IPS-18c (cell line): Measurements from ENCODE around the gene EVI5.
"Not testable (repeated sequence)": the region's sequence is repeated elsewhere in the genome, so short reads cannot be mapped to it uniquely, and the experiment has no call there.

Source experiments
- H3K4me3 ChIP-seq: 2 replicates; pipeline ENCODE4 v1.7.0; 2013; ENCODE audit warnings: low read depth, mild to moderate bottlenecking, low read length, moderate library complexity; ENCODE audit not compliant: insufficient read depth
- H3K9me3 ChIP-seq: one replicate; pipeline ENCODE4 v1.6.1; 2013; ENCODE audit warnings: mild to moderate bottlenecking, low read length, moderate library complexity; ENCODE audit not compliant: control insufficient read depth, insufficient read depth

Gene EVI5

GRCh38 chr1:92762355-92762754 lies 22.6 kb downstream of the EVI5 start:
- no peaks in the 10 kb centered on the region for H3K9me3 ChIP-seq
- no peak overlapping the region for H3K4me3 ChIP-seq

GRCh38 chr1:92759361-92759760 lies 25.5 kb downstream of the EVI5 start:
- H3K9me3 ChIP-seq: no peaks in the 10 kb centered on the region
- no peak overlapping the region for H3K4me3 ChIP-seq

- no peaks in the 10 kb centered on the region for H3K9me3 ChIP-seq
- no peak overlapping the region for H3K4me3 ChIP-seq
Measured at GRCh38 chr1:92756537-92756936, 28.4 kb downstream of the EVI5 start.

GRCh38 chr1:92755541-92756461 lies 29.1 kb downstream of the EVI5 start:
- H3K9me3 ChIP-seq: no peaks in the 10 kb centered on the region
- H3K4me3 ChIP-seq: no peak overlapping the region

- Histone ChIP-seq H3K9me3 (no peaks in the 10 kb centered on the region), H3K4me3 (no peak overlapping the region)
Measured at GRCh38 chr1:92754719-92755050, 30.2 kb downstream of the EVI5 start.

GRCh38 chr1:92754000-92754718 lies 30.7 kb downstream of the EVI5 start:
- no peak overlapping the region; the same call in 1 of the 2 replicates for H3K4me3 ChIP-seq
- H3K9me3 ChIP-seq: no peaks in the 10 kb centered on the region

DNA sequence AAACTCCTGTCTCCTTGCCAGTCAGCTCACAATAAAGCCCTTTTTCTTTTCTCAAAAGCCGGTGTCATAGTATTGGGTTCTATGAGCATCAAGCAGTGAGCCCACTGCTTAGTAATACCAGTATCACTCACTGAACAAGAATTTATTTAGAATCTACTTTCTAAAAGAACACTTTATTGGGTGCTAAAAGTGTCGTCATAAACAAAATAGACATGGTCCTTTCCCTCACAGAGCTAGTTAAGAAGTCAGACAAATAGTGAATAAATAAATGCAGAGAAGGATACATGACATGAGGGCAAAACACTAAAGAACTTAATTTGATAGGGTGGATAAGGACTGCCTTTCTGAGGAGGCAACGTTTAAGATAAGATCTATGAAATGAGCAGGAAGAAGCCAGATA lies 32.2 kb downstream of the EVI5 start:
- H3K9me3 ChIP-seq: no peaks in the 10 kb centered on the region
- H3K4me3 ChIP-seq: no peak overlapping the region

GRCh38 chr1:92749024-92749634 lies 35.8 kb downstream of the EVI5 start:
- no peaks in the 10 kb centered on the region for H3K9me3 ChIP-seq
- H3K4me3 ChIP-seq: no peak overlapping the region

DNA sequence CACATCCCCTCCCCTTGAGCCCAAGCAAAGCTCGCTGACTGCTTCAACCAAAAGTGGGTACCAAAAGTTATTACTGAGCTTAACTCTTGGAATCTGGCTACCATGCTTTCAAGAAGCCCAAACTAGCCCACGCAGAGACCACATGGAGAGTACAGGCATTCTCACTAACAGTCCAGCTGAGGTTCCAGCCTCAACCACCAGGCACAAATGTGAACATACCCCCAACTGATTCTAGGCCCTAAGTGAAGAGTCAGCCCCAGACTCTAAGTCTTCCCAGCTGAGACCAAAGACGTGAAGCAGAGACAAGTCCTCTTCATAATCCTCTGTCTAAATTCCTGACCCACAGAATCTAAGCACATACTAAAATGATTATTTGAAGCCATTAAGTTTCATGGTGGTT lies 36.8 kb downstream of the EVI5 start:
- H3K9me3 ChIP-seq: no peaks in the 10 kb centered on the region
- no peak overlapping the region for H3K4me3 ChIP-seq

- Histone ChIP-seq H3K4me3 (no peak overlapping the region), H3K9me3 (no peaks in the 10 kb centered on the region)
Measured at GRCh38 chr1:92747735-92748134, 37.2 kb downstream of the EVI5 start.

DNA sequence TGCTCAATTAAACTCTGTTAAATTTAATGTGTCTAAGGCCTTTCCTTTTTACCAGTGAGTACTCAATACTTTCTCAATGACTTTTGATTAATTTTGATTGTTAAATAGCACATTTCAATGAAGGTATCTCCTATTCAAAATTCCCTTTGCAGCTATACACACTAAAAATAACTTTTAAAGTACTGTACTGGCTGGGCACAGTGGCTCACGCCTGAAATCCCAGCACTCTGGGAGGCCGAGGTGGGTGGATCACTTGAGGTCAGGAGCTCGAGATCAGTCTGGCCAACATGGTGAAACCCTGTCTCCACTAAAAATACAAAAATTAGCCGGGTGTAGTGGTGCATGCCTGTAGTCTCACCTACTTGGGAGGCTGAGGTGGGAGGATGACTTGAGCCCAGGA lies 38.7 kb downstream of the EVI5 start:
- not testable (repeated sequence) for H3K9me3 ChIP-seq, H3K4me3 ChIP-seq

DNA sequence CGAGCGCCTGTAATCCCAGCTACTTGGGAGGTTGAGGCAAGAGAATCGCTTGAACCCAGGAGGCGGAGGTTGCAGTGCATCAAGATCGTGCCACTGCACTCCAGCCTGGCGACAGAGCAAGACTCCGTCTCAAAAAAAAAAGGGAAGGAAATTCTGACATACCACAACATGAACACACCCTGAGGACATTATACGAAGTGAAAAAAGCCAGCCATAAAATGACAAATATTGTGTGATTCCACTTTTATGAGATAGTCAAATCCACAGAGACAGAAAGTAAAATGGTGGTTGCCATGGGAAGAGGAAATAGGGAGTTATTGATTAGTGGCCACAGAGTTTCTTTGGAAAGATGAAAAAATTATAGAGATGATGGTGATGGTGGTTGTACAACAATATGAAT lies 41.7 kb downstream of the EVI5 start:
- Histone ChIP-seq H3K4me3 (no peak overlapping the region), H3K9me3 (no peaks in the 10 kb centered on the region)

GRCh38 chr1:92739669-92740524 lies 45.0 kb downstream of the EVI5 start:
- Histone ChIP-seq H3K4me3 (no peak overlapping the region), H3K9me3 (no peaks in the 10 kb centered on the region)

- H3K4me3 ChIP-seq: no peak overlapping the region
Measured at GRCh38 chr1:92736395-92736794, 48.5 kb downstream of the EVI5 start.

GRCh38 chr1:92730476-92730875 lies 54.4 kb downstream of the EVI5 start:
- Histone ChIP-seq H3K9me3 (no peaks in the 10 kb centered on the region), H3K4me3 (no peak overlapping the region)

More at GRCh38 chr1:92736395-92736794, 48.5 kb downstream of the EVI5 start:
- no peaks in the 10 kb centered on the region for H3K9me3 ChIP-seq

- Histone ChIP-seq H3K4me3 (no peak overlapping the region), H3K9me3 (no peaks in the 10 kb centered on the region)
Measured at GRCh38 chr1:92728697-92729096, 56.2 kb downstream of the EVI5 start.

DNA sequence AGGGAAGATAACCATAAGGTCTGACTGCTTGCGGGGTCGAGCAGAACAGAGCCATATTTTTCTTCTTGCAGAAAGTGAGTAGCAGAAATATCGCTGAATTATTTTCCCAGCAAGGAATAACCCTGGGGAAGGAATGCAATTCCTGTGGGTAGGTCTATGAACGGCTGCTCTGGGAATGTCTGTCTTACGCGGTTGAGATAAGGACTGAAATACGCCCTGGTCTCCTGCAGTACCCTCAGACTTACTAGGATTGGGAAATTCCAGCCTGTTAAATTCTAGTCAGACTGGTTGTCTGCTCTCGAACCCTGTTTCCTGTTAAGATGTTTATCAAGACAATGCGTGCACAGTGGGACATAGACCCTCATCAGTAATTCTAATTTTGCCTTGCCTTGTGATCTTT lies 61.2 kb downstream of the EVI5 start:
- not testable (repeated sequence) for H3K4me3 ChIP-seq, H3K9me3 ChIP-seq
